Activated CD8-positive, alpha-beta memory T cell treated with anti-CD3 and anti-CD28 coated beads for 36 hours (primary cell): Measurements from ENCODE around the gene SH3YL1. TPM values are rescaled to one million over a fixed set of nuclear protein-coding genes. Genes with fewer than 3 reads are reported as not detected.

Experiments used
- CTCF ChIA-PET: fragments of 350-600 bp; sonication (Branson Sonifier 250); formaldehyde crosslinking; loops from one replicate; lab custom pipeline; 2021; ENCODE audit warnings: antibody characterized with exemption; lab: Charles Lee
- POLR2A ChIA-PET: fragments of 350-600 bp; sonication (Branson Sonifier 250); formaldehyde crosslinking; loops from one replicate; lab custom pipeline; 2021; ENCODE audit warnings: antibody characterized with exemption; lab: Charles Lee
- total RNA-seq, 2 experiments: library from RNA; stranded (reverse); gene quantifications; one replicate each; pipeline ENCODE4 v1.2.3, GENCODE V29; 2021

Gene SH3YL1
- total RNA-seq, 2 experiments from 2014 or later: 16.4 to 17.1 TPM

DNA sequence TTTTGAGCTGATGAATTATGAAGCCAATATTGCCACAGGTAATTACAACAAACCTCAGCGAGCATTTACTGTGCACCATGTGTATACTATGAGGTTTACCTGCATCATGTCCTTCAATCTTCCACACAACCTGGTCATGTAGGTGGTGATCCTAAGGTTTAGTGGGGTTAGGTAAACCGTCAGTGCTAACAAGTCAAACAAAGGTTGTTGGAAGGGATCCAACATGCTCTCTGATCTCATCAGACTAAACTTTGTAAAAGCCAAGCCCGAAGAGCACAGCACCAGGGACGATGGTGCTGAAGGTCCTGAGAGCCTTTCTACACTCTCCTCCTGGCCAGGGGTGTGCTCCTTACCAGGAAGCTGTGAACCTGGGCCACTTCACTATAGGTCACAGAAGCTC lies 29.4 kb downstream of the SH3YL1 start:
- ChIA-PET POLR2A (no interaction called here), CTCF (no interaction called here)

DNA sequence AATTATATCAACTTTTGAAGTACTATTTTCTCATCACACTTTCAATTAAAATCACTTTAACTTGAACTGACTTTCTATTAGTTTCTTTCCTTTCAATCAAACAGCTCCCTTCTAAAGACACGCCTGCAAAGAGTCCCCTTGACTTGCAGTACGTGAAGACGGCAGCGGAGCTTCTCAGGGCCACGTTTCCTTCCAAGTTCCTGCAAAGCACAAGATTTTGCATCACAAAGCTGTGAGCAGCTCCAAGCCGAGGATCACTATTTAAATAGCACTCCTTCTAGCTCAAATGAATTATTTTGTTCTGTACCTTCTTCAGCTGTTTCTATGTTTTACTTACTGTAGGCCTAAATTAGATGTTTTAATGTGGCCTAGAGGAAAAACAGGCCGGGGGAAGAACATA lies 30.8 kb downstream of the SH3YL1 start:
- CTCF ChIA-PET: no interaction called here
- POLR2A ChIA-PET: no interaction called here

DNA sequence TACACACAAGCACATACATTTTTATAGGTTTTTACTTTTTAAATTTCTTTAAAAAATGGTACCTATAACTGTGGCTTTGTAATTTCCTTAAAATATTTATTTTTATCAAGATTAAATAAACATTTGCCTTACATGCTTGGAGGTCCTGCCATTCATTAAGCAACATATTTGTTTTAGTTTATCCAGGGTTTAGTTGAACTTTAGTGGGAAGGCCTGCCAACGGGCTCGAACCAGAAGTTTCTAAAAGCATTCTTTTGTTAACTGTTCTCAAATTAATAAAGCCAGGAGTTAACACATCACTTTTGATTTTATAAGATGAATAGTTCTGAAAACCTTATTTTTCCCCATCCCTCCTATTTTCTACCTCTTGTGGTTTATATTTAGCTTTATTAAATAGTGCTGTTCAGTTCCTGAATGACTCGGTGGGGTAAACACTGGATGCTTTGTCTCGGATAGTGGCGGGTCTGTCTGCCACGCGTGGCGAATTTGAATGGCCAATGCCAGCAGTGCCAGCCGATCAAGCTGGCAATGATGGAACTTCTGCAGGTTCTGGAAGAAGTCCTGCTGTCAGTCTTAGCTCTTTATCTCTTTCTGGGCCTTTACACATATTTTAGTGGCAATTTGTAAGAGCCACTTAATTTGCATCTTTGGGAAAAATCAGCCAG lies 32.2 kb downstream of the SH3YL1 start:
- ChIA-PET CTCF (interaction anchor here (1.0 kb wide), 1 partner anchor 407 kb away, joined by 3 read pairs; no protein-coding TSS in a partner anchor), POLR2A (no interaction called here)

DNA sequence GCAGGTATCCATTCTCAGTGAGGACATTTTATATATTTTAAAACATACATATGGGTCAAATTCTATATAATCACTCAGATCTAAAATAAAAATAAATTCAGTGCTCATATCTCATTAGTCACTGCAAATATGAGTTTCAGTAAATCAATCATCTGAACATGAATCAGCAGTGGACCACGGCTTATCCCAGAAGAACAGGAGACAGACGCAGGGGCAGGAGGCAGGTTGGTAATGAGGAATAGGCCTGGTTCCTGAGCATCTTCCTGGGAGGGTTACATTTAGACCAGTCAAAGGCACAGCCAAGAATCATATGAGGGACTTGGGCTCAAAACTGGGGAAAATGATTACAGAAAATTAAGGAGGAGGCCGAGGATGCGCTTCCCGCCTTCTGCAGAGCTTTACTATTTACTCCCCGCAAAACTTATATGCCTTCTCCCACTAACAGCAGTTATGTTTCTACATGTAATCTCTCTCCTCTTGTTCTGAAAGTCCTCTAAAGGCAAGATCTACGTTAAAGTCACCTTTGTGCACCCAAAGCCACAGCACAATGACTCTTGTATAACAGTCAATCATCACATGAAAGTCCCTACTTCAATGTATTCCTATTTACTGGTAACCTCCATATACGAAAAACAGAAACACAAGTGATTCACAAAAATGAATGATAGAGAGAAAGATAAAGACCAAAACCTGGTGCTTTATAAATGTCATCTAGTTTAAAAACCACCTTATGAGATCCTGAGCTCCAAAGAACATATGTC lies 35.1 kb downstream of the SH3YL1 start:
- CTCF ChIA-PET: no interaction called here
- POLR2A ChIA-PET: no interaction called here

DNA sequence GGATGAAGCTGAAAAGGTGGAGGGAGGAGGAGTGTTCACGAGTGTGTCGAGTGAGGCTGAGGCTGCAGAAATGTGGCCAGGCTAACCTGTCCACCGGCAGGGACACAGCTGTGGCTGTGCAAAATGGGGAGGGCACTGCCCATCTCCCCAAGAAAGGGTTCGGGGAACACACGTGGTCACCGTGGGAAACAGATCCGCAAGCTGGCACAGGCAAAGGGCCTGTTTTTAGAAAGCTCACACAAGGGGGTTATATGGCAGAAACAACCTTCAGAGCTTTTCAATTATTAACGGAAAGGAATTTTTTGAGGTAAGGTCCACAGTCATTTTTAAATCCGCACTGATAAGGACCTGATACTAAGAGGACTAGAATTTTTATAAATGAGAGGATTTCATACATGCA lies 35.7 kb downstream of the SH3YL1 start:
- ChIA-PET POLR2A (no interaction called here), CTCF (no interaction called here)

DNA sequence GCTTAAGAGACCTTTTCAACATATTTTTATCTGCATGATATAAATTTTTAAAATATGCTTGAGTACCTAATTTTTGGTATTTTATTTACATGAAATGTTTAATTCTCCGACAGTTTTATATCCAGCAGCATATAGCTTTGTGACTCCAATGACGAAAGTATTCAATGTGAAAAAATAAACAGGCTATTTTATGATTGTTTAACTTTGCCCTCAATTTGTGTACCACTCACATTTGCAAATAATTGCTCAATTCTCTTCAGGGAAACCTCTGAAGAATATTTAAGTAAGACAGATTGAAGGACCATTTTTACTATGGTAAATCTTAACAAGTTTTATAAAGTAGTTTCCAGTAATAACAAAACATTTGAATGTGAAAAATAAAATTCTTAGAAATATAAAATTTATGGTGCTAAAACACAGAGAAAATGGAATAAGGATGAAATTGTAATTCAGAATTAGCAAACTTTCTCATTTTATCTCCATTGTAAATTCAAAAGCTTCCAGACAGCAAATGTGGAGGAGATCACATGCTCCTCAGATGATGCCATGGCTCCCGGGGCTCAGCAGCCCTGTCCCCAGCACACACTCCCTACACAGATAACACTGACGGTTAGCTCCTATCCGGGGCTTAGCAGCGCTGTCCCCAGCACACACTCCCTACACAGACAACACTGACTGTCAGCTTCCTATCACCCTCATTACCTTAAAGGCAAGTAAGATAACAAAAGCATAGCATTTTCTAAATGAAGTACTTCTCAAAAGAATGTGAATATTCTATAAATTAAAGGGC lies 39.7 kb downstream of the SH3YL1 start:
- ChIA-PET CTCF (no interaction called here), POLR2A (no interaction called here)

DNA sequence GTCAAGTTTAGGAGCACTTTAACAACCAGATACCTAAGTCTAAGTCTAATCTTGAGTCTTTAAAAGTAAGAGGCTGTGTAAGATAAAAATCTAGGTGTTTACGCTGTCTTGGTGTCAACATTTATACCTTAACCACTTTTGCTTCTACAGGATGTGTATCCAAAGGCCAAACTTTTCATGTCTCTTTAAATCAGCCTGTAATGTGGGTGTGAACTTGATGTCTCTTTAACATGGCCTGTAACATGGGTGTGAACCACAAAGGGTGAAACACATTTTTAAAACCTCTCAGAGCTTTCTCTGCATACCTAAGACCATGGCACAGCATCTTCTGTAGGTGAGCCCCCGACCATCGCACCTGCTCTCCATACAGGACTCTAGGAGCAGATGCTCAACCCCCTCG lies 40.4 kb downstream of the SH3YL1 start:
- CTCF ChIA-PET: no interaction called here
- POLR2A ChIA-PET: no interaction called here

DNA sequence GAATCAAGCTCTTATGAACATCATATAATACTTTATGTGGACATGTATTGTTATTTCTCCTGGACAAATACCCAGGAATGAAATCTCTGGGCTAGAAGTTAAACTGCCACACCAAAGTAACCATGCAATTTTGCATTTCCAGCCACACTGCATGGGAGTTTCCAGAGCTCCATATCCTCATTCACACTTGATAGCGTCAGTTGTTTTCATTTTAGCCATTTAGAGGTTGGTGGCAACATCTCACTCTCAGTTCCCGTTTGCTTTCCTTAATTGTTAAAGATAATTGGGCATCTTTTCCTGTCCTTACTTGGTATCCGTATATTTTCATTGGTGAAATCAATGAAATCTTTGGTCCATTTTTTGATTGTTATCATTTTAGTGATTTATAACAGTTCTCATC lies 47.8 kb downstream of the SH3YL1 start:
- POLR2A ChIA-PET: no interaction called here

DNA sequence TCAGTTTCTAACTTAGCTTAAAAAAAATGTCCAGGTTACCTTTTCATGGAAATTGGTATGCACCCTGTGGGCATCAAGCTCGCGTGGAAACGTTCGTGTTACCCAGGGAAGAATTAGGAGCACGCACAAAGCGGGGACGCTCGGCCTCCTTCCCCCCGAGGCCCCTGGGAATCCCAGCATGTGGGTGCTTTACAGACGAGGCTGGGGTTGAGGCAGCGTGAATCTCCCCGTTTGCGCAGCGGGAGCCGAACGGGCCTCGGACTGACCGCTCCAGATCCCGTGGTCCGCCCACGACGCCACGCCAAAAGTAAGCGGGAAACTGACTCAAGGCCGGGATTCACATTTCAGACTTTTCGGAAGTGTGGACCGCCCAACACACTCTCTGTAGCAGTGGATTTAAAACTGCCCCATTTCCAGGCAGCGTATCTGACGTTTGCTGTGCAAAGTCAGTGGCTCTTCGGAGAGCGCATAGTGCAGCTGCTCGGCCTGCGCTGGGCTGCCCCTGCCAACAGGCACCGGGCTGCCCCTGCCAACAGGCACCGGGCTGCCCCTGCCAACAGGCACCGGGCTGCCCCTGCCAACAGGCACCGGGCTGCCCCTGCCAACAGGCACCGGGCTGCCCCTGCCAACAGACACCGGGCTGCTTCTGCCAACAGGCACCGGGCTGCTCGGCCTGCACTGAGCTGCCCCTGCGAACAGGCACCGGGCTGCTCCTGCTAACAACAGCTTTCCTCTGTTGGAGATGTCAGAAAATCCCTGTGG lies 49.7 kb downstream of the SH3YL1 start:
- ChIA-PET POLR2A (no interaction called here), CTCF (no interaction called here)

More for the DNA sequence above, 47.8 kb downstream of the SH3YL1 start:
- CTCF ChIA-PET: no interaction called here

DNA sequence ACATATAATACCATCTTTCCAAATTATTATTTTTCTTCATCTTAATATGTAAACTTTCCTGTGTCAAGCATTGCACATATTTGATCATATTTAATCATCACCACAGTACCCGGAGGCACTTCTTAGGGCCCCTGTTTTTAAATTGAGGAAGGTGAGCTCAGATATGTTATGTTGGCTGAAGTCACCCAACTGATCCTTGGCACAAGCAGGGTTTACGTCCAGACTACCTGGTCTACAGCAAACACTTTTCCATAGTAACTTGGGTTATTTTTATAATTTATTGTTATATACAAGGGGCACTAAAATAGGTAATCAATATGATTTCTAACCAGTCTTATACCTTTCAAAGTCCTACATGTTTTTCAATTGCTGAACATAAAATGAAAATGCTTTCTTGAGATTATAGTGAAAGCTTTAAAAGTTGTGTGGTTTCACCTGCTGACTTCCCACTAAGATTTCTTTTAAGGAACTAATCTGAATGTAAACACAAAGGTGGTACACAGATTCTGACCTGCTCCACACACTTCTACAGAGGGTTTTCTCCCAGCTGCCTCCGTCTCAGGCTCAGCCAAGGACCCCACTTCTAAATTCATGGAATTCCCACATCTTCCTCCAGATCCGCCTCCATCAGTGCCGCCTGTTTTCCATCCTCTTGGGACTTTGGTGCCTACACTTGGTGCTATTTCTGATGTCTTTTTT lies 52.2 kb downstream of the SH3YL1 start:
- POLR2A ChIA-PET: no interaction called here
- CTCF ChIA-PET: no interaction called here

DNA sequence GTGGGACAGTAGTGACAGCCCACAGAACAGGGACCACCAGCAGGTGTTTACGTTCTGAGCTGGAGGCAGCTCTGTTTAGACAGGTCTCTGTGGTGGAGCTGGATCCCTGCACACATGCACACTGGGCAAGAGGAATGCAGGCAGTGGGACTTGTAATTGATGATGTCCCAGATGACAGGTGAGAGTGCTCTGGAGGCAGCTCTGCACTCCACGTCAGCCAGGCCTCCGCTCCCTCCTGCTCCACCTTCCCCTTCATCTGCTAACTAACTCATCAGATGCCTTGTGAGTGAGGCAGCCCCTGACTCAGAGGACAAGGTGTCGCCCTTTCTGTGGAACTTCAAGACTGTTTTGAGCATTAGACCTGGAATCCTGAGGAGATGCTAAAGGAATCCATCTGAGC lies 53.2 kb downstream of the SH3YL1 start:
- ChIA-PET CTCF (no interaction called here), POLR2A (no interaction called here)

DNA sequence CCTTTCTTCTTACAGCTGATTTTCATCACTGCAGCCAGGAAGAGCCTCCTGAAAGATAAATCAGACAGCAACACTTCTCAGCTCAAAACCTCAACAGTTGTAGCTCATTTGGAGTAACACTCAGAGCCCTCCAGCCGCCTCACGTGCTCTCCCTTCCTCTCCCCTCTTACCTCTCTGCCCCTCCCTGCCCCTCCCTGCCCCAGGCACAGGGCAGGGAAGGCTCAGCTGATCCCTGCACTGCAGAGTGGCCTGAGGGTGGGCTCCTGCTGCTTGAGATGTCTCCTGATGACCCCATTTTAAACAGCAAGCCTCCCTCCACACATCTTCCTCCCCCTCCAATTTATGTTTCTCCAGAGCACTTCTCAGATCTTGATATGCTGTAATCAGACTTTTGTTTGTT lies 54.4 kb downstream of the SH3YL1 start:
- ChIA-PET POLR2A (no interaction called here), CTCF (no interaction called here)

DNA sequence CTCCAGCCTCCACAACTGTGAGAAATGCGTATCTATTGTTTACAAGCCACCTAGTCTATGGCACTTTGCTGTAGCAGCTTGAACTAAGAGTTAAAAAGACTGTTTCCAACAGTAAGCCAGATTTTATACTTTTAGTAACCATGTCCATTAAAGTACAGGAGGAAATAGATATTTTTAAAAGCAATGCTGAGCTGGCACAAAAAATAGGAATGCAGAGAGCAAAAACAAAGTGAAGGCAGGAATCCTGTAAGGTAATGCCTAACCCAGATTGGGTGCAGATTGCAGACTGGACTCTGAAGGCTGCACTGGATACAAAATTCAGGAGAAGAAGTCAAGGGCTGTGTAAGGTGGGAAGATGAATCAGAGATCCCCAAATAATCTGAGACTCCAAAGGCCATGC lies 55.5 kb downstream of the SH3YL1 start:
- CTCF ChIA-PET: no interaction called here
- POLR2A ChIA-PET: no interaction called here

DNA sequence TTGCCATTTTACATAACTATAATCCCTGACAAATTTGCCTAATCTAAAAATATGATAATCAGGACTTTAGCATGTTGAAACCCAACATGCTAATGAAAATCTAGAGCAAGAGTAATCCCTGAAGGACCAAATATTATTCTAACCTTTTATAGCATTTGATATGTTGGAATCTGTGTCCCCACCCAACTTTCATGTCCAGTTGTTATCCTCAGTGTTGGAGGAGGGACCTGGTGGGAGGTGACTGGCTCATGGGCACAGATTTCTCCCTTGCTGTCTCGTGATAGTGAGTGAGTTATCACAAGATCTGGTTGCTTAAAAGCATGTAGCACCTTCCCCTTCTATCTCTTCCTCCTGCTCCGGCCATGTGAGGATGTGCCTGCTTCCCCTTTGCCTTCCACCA lies 59.8 kb downstream of the SH3YL1 start:
- CTCF ChIA-PET: no interaction called here
- POLR2A ChIA-PET: no interaction called here

DNA sequence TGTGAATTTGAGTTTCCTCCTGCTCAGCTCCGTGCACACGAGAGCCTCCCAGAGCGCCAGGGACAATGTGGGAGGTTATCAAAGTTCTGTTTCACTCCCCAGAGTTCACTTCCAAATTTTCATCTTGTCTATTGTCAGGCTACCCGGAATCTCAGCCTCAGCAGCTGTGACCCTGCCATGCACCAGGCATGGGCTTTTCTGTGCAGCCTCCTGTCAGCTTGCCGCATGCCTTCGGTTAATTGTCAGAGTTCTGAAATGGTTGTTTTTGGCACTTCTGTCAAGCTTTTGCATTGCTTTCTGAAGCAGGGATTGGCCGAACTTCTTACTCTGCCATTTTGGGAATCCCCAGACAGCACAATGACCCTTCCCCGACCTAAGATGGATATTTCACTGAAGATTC lies 60.4 kb downstream of the SH3YL1 start:
- CTCF ChIA-PET: no interaction called here

DNA sequence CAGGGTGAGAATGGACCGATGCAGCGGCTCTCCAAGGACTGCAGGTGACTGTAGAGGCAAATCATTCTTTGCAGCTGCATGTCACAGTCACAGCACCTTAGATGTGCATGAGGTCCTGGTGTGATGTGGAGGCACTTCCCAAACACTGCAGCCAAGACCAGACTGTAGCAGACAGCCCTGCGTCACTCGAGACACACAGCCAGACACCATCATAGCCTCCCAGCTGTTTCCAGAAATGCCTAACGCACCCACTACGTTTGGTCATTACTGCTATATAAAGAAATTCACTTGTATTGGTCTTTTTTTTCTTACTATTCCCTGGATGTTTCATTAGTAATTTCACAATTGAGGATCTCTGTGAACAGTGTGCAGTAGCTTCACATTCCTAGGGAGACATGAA lies 60.9 kb downstream of the SH3YL1 start:
- ChIA-PET CTCF (no interaction called here), POLR2A (no interaction called here)

More for the DNA sequence above, 60.4 kb downstream of the SH3YL1 start:
- POLR2A ChIA-PET: no interaction called here

DNA sequence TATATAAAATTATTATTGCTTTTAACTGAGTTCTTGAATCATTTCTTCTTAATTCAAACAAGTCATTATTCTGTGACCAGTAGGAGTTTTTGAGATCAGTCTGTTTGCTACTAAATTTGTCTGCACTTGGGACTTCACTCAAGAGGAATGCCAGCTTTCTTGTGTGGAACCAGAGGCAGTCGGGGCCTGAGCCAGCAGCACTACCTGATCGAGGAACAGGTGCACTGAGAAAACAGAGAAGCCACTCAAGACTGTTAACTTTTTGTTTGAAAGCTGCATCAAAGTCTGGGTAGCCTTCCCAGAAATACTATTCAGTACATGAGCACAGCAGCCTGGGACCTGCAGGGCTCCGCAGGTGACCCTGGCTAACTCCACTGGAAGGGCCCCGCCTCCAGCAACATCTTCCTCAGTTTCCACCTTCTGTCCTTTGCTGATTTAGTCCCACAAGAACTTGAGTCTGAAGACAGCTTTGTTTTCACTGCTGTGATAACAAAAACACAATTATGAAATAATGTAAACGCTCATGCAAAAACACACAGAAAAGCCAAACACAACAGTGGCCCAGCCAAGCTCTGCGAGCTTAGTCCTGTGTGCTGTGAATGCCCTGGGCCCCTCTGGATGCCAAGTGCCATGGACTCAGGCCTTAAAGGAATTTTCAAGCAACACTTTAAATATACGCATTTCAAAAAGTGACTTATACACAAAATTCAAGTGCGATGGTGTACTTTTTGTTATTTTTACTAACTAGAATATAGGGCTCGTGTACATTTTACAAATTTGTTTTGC lies 62.0 kb downstream of the SH3YL1 start:
- ChIA-PET CTCF (no interaction called here), POLR2A (no interaction called here)
